HG03025 (cell line): ENCODE measurements around the gene SDK2.

Experiments
- ATAC-seq: cut with Tn5 transposase; IDR thresholded peaks from one replicate; pipeline ENCODE4 v1.9.1; 2021; ENCODE audit warnings: mild to moderate bottlenecking, moderate library complexity; ENCODE audit not compliant: unreplicated experiment, low FRiP score

The SDK2 gene

GRCh38 chr17:73520369-73520761, 123.9 kb downstream of the SDK2 start:
- no peak for ATAC-seq

- ATAC-seq, result no peak
Observed at GRCh38 chr17:73519714-73520368, 124.4 kb downstream of the SDK2 start.

GRCh38 chr17:73519011-73519410, 125.2 kb downstream of the SDK2 start:
- no peak for ATAC-seq

GRCh38 chr17:73516431-73516830, 127.8 kb downstream of the SDK2 start:
- ATAC-seq, result no peak

- no peak for ATAC-seq
Observed at GRCh38 chr17:73514146-73514863, 129.9 kb downstream of the SDK2 start.

GRCh38 chr17:73513426-73513825, 130.8 kb downstream of the SDK2 start:
- no peak for ATAC-seq

GRCh38 chr17:73511719-73512115, 132.5 kb downstream of the SDK2 start:
- ATAC-seq, result no peak

- ATAC-seq, result no peak
Observed at GRCh38 chr17:73510981-73511718, 133.1 kb downstream of the SDK2 start.

- ATAC-seq, result no peak
Observed at GRCh38 chr17:73508931-73509605, 135.2 kb downstream of the SDK2 start.

GRCh38 chr17:73508057-73508930, 136.0 kb downstream of the SDK2 start:
- no peak for ATAC-seq

GRCh38 chr17:73506470-73507435, 137.5 kb downstream of the SDK2 start:
- no peak for ATAC-seq

GRCh38 chr17:73503560-73503959, 140.7 kb downstream of the SDK2 start:
- ATAC-seq, result no peak

GRCh38 chr17:73500414-73500999, 143.7 kb downstream of the SDK2 start:
- no peak for ATAC-seq

GRCh38 chr17:73498886-73499554, 145.2 kb downstream of the SDK2 start:
- ATAC-seq, result no peak

GRCh38 chr17:73498176-73498575, 146.1 kb downstream of the SDK2 start:
- no peak for ATAC-seq

GRCh38 chr17:73497721-73498120, 146.5 kb downstream of the SDK2 start:
- ATAC-seq, result no peak

GRCh38 chr17:73496232-73496631, 148.0 kb downstream of the SDK2 start:
- no peak for ATAC-seq

- ATAC-seq, result no peak
Observed at GRCh38 chr17:73495641-73496040, 148.6 kb downstream of the SDK2 start.
